GM12878 (cell line): ENCODE data around the gene PCGF1. TPM values are rescaled to one million over a fixed set of nuclear protein-coding genes. Genes with fewer than 3 reads are reported as not detected.

Experiments
- ASH2L ChIP-seq: fragments of 300-600, 200-600 bp; sonication (generic); IDR thresholded peaks from 2 replicates; pipeline ENCODE4 v1.6.1; 2017; ENCODE audit warnings: low read depth, mild to moderate bottlenecking, borderline replicate concordance
- ATF2 ChIP-seq: IDR thresholded peaks from 2 replicates; pipeline ENCODE4 v1.6.1; 2012; ENCODE audit warnings: low read length, inconsistent platforms
- BCLAF1 ChIP-seq: fragments of 450-650 bp; IDR thresholded peaks from 2 replicates; pipeline ENCODE4 v1.6.1; 2017; ENCODE audit warnings: antibody characterized with exemption, mild to moderate bottlenecking, moderate library complexity
- CHD2 ChIP-seq: IDR thresholded peaks from 2 replicates; pipeline ENCODE4 v1.6.1; 2011; ENCODE audit warnings: low read depth, low read length, improper control_type of control experiment, borderline replicate concordance
- CHD4 ChIP-seq: fragments of 200-600 bp; sonication (generic); IDR thresholded peaks from 2 replicates; pipeline ENCODE4 v1.6.1; 2016; ENCODE audit warnings: mild to moderate bottlenecking
- EED ChIP-seq: sonication (generic); IDR thresholded peaks from 2 replicates; pipeline ENCODE4 v1.6.1; 2016; ENCODE audit warnings: antibody characterized with exemption, low read depth
- EP300 ChIP-seq, 2 experiments: fragments of 150-350 bp in 1 of 2; IDR thresholded peaks; 2 replicates each; pipeline ENCODE4 v1.6.1; 2011 to 2012; ENCODE audit warnings: low read depth in 2 of 2, low read length in 2 of 2, borderline replicate concordance in 1 of 2, improper control_type of control experiment in 1 of 2, inconsistent platforms in 1 of 2; ENCODE audit not compliant: control insufficient read depth in 1 of 2
- EZH2 ChIP-seq: IDR thresholded peaks from 2 replicates; pipeline ENCODE4 v1.6.1; 2012; ENCODE audit warnings: low read depth, mild to moderate bottlenecking, control low read depth, inconsistent platforms, low read length, borderline replicate concordance; ENCODE audit not compliant: control insufficient read depth
- GABPA ChIP-seq: IDR thresholded peaks from 2 replicates; pipeline ENCODE4 v1.6.1; 2014; ENCODE audit warnings: antibody characterized with exemption, low read depth, mild to moderate bottlenecking, inconsistent platforms
- HDAC6 ChIP-seq: fragments of 200-600 bp; sonication (generic); IDR thresholded peaks from one replicate; pipeline ENCODE4 v1.8.0; 2017; ENCODE audit warnings: antibody characterized with exemption; ENCODE audit not compliant: unreplicated experiment
- HDGF ChIP-seq: fragments of 450-650 bp; IDR thresholded peaks from 2 replicates; pipeline ENCODE4 v1.6.1; 2016; ENCODE audit warnings: antibody characterized with exemption
- KDM1A ChIP-seq: fragments of 200-600 bp; sonication (generic); IDR thresholded peaks from 2 replicates; pipeline ENCODE4 v1.6.1; 2016; ENCODE audit warnings: borderline replicate concordance
- MEF2A ChIP-seq: IDR thresholded peaks from 2 replicates; pipeline ENCODE4 v1.6.1; 2011; ENCODE audit warnings: low read depth, mild to moderate bottlenecking, low read length, moderate library complexity; ENCODE audit not compliant: insufficient read depth
- MEF2B ChIP-seq: fragments of 450-650 bp; IDR thresholded peaks from 2 replicates; pipeline ENCODE4 v1.6.1; 2018; ENCODE audit warnings: mild to moderate bottlenecking, moderate library complexity; ENCODE audit not compliant: partially characterized antibody, poor library complexity, severe bottlenecking
- RAD21 ChIP-seq: IDR thresholded peaks from 2 replicates; pipeline ENCODE4 v1.6.1; 2011; ENCODE audit warnings: mild to moderate bottlenecking, low read depth, low read length, moderate library complexity; ENCODE audit not compliant: insufficient read depth
- RBBP5 ChIP-seq: fragments of 200-600 bp; sonication (generic); conservative IDR thresholded peaks from 2 replicates; pipeline ENCODE4 v1.6.1; 2016
- RUNX3 ChIP-seq: IDR thresholded peaks from 2 replicates; pipeline ENCODE4 v1.6.1; 2012; ENCODE audit warnings: low read length, inconsistent platforms
- STAT1 ChIP-seq: fragments of 450-650 bp; conservative IDR thresholded peaks from 2 replicates; pipeline ENCODE4 v1.6.1; 2014; ENCODE audit warnings: antibody characterized with exemption, mild to moderate bottlenecking
- TCF12 ChIP-seq: IDR thresholded peaks from 2 replicates; pipeline ENCODE4 v1.6.1; 2011; ENCODE audit warnings: low read depth, mild to moderate bottlenecking, low read length
- ZBTB40 ChIP-seq: fragments of 450-650 bp; IDR thresholded peaks from 2 replicates; pipeline ENCODE4 v1.6.1; 2016; ENCODE audit warnings: mild to moderate bottlenecking, moderate library complexity, borderline replicate concordance
- ZNF217 ChIP-seq: fragments of 450-650 bp; IDR thresholded peaks from 2 replicates; pipeline ENCODE4 v1.6.1; 2017; ENCODE audit warnings: antibody characterized with exemption, mild to moderate bottlenecking
- ZNF274 ChIP-seq: IDR thresholded peaks from one replicate; pipeline ENCODE4 v1.8.0; 2011; ENCODE audit not compliant: insufficient read length, insufficient read depth
- polyA plus RNA-seq, 11 experiments: library from polyadenylated mRNA; depleted of rRNA in 4 of 11; unstranded in 6 of 11; stranded (reverse) in 5 of 11; fragments of >200 nt; fragmentation: Nextera tagmentation in 4 of 11; fragmentation: Illumina TruSeq in 1 of 11; extraction: Ambion mirVana in 4 of 11; extraction: Trizol in 1 of 11; gene quantifications; 1 replicate in 1 of 11; 2 replicates in 10 of 11; pipeline versions ENCODE4 v1.2.1 to v1.2.3, GENCODE V29; 2011 to 2016; ENCODE audit warnings: inconsistent platforms in 2 of 11, missing spikeins in 2 of 11, low read depth in 1 of 11
- total RNA-seq, 4 experiments: library from RNA; depleted of rRNA in 3 of 4; stranded (reverse); fragments of >200 nt in 3 of 4; fragmentation: Illumina TruSeq in 1 of 4; extraction: Trizol in 1 of 4; gene quantifications; 2 replicates each; pipeline versions ENCODE4 v1.2.1 to v1.2.3, GENCODE V29; 2013 to 2021

Gene PCGF1
- total and polyA plus RNA-seq, 10 of the 15 experiments (the other 5 are each of a cell fraction or from before 2014, with no cell fraction given), result 23.1 to 50.8 (median 27.4) TPM

GRCh38 chr2:74548900-74549826 lies 41.7 kb upstream of the PCGF1 start (continued):
- TF ChIP-seq ASH2L (0 out of 2 replicates have a peak, but pooled peaks have one; percentile 35), HDGF (no peak), MEF2A (no peak), EP300 (IDR thresholded peaks at IDR 0.05; ENCODE audit: borderline replicate concordance in 1 of 2, control insufficient read depth in 1 of 2, low read depth in 2 of 2, low read length in 2 of 2) (no peak), MEF2B (peak; percentile 57), RAD21 (no peak), CHD4 (no peak), BCLAF1 (no peak), CHD2 (no peak), EZH2 (no peak), RBBP5 (no peak), ZBTB40 (no peak), ATF2 (no peak), RUNX3 (no peak), STAT1 (no peak), KDM1A (no peak), HDAC6 (no peak), EED (peak; percentile 32; the same call in 1 of the 2 replicates), ZNF217 (no peak), TCF12 (no peak), ZNF274 (no peak), GABPA (no peak)
